Left renal pelvis (tissue), 4 donors: ENCODE measurements around the gene SAMD4A. TPM values are rescaled to one million over a fixed set of nuclear protein-coding genes. Genes with fewer than 3 reads are reported as not detected.

Source experiments
- DNase-seq, 4 donors: peaks; one replicate each; pipeline ENCODE4 v3.0.0-alpha.2; 2013; ENCODE audit warnings: low read depth in 4 of 4, low spot score in 3 of 4
- polyA plus RNA-seq, 4 donors: library from polyadenylated mRNA; unstranded; fragments of 120-200 nt; gene quantifications; one replicate each; pipeline ENCODE4 v1.2.1, GENCODE V29; 2013; ENCODE audit not compliant: insufficient read length in 4 of 4

The SAMD4A gene
- polyA plus RNA-seq, 4 donors: 9.4 to 16.9 (median 10.3) TPM

DNA sequence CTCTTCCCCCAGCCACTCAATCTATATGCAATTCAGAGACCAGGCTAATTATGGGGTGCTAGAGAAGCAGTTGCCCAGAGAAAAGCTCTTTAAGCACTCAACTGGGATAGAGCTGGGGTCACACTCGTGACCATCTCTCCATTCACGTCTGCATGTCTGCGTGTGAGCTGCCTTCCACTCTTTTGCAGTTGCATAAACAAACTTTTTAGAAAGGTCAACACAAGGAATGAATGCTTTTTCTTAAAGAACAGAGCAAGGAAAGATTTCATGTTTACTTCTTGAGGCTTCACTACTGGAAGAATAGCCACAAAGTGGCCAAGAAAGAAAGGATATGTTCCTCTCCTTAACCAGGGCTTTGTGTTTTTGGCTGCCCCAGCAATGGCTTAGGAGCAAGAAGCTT is 151.1 kb downstream of the SAMD4A start:
- DNase-seq: no peak

DNA sequence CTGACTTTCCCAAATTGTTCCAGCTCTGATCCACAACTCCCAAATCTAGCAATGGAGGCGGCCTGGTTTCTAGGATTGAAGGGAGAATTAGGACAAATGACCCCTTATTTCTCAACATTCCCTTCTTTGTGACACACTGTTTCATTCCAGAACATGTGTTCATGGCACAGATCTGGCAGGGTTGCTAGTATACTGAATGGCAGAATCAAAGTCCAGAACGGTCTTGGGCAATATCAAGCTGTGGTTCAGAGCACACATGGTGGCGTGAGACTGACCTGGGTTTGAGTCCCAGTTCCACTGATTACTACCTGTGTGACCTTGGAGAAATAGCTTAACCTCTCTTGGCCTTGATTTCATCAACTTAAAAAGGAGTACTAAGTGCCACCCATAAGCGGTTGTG is 152.5 kb downstream of the SAMD4A start:
- DNase-seq: no peak

DNA sequence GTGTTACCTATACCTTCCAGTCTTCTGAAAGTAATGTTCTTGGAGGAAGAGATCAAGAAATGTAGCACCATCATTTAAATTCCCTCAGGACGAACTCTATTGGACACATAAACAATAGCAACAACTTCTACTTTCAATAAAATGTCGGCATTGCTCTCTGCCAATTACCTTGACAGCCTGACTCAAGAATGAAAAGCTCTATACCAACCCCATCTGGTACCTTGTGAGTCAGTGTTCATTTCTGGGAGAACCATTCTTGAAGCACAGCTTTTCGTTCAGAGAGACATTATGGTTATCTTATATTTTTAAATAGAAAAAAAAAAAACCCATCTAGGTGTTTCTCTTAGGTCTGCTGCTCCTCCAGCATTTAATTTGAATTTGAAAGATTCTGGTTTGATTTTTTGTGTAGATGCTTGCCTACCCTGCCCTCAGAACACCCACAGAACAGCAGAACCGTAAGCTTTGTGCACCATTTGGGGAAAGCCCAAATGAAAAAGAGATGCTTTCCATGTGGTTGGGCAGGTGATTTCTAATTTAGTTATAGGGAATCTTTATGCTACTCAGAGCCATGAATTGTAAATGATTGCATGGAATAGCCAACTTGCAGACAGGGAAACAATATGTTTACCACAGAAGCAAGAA is 156.0 kb downstream of the SAMD4A start:
- no peak for DNase-seq

DNA sequence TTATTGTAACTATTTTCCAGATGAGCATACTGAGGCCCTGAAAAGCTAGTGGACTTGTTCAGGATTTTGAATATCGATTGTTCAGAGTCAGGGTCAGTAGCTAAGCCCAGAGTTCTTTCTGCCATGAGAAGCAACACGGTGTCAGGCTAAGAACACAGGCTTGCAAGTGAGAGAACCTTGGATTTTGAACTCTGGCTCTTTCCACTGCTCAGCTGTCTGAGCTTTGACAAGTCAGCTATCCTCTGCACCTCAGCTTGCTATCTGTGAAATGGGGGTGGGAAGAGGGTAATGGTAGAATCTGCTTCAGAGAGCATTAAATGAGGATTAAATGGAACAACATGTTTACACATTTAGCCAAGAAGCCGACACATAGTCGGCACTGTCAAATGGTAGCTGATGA is 157.2 kb downstream of the SAMD4A start:
- no peak for DNase-seq

DNA sequence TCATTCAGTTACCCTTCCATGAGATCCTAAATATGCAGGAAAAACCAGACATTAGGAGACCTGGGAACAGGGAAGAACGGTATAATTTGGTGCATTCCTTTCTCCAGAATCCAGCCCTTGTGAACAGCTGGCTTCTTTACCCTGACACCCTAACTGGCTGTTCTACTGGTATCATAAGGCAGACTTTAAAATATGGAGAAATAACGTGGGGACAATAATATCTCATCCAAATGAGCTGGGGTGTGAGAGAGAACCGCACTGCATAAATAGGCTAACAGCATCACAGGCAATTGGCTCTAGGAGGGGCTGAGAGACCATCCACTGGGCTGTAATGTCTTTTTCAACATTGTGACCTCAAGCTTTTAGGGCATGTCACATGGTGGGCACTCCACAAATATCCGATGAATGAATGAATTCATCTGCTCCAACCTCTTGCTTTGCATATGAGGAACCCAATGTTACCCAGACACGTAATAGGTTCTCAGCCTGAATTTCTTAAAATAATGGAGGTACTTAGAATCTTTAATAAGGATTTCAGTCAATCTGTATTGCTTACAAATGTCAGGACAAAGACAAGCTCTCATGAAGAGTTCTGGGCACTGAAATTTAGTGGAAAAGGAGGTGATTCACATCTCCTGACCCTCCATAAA is 157.9 kb downstream of the SAMD4A start:
- no peak for DNase-seq

DNA sequence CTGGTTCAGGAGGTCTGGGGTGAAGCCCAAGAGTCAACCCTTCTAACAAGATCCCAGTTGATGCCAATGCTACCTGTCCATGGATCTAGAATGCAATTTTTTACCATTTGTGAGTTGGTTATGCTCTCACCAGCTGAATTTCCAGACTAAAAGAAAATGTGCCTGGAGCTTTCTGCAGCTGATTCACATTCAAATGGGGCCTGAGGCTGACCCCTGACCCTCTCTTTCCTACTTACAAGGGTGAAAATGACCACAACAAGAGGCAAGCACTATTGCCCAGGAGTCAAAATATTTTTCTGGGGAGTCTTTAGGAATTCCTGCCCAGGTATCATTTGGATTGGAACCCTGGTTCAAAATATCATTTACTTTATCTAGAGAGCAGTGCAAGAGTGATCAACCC is 159.1 kb downstream of the SAMD4A start:
- DNase-seq: no peak

DNA sequence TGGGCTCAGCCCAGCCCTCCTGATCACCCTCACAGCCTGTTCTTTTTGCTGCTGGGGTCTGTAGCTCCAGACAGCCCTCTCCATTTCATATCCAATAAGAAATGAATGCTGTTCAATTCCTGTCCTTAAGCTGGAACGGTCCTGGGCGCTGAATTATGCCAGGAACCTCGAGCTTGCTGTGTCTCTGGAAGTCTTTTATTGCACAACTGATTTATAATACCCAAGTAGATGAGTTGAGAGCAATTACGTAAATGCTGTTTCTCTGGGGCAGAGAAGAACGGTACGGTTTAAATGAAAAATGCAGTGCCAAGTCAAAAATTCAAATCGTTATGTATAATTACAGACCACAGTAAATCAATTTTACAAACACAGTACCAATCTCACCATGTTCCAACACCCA is 161.0 kb downstream of the SAMD4A start:
- DNase-seq: no peak

- DNase-seq: no peak
Measured at GRCh38 chr14:54728700-54729527, 162.0 kb downstream of the SAMD4A start.

GRCh38 chr14:54730156-54730961 is 163.4 kb downstream of the SAMD4A start:
- DNase-seq: no peak

- no peak for DNase-seq
Measured at GRCh38 chr14:54734966-54735365, 168.0 kb downstream of the SAMD4A start.

DNA sequence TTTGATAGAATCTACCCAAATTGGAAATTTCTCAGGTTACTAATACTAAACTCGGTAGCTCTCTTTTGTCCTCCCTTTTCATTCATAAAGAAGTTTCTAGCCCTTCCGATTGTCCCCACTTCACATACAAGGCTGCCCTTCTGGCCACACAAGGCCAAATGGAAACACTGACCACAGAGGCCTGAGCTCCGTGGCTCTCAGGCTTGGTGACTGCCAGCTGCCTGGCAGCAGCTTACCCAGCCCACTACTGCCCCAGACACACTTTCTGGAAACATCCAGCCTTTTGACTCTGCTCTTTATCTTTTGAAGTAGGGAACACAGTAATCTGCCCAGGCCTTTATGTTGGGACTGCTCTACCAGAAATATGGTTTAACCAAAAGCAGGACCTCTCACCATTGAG is 168.5 kb downstream of the SAMD4A start:
- no peak for DNase-seq

GRCh38 chr14:54737132-54737711 is 170.3 kb downstream of the SAMD4A start:
- DNase-seq: no peak

DNA sequence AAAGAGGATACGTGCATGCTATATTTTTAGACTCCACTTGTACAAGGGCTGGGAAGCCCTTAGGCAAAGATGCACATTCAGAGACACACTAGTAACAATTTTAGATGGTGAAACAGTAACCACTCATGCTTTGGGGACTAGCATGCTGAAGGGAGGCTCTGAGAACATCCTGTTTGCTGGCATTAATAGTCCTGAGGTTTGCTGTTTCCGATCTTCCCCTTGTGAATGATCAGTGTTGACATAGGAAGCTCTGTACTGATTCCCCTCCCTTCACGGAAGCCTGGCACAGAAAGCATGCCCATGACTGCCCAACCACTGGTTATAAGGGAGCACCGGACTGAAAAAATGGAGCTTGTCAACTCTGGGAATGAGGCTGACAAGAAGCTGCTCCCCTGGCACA is 171.1 kb downstream of the SAMD4A start:
- no peak for DNase-seq

DNA sequence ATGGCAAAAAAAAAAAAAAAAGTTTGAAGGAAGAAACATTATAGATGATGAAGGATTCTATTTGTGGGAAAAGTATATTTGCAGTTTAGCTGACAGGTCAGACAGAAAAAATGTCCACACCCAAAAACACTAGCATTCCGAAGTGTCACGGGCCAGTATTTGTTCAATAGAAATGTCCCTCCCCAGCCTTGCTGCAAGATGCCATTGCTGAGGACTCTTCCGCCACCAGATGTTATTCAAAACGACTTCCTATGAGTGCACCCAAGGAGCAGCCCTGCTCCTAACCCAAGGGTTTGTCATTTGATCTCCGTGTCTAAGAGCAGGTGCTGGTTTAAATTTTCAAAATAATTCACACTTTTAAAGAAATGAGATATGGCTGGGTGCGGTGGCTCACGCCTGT is 172.6 kb downstream of the SAMD4A start:
- DNase-seq: no peak

GRCh38 chr14:54742492-54743350 is 175.8 kb downstream of the SAMD4A start:
- no peak for DNase-seq

- no peak for DNase-seq
Measured at GRCh38 chr14:54743382-54743781, 176.5 kb downstream of the SAMD4A start.

DNA sequence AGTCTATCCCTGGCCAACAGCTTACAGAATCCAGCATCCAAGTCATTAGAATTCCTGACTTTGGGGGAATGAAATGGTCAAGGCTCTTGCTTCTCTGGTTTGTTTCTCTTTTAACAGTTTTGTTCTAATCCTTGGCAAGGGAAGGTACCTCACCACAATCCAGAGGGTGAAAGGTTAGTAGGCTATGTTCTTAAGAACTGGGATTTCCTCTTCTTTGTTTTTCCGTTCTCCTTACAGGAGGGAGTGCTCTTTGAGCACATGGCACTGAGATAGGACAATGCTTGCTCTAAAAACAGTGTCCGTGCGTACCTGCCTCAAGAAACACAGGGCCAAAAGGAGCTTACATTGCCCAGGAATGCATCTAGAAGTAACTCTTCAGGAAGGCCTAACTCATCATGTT is 179.1 kb downstream of the SAMD4A start:
- DNase-seq: no peak

- no peak for DNase-seq
Measured at GRCh38 chr14:54747616-54748015, 180.7 kb downstream of the SAMD4A start.

- no peak for DNase-seq
Measured at GRCh38 chr14:54749180-54749579, 182.3 kb downstream of the SAMD4A start.

- no peak for DNase-seq
Measured at GRCh38 chr14:54749727-54750126, 182.8 kb downstream of the SAMD4A start.
